CD4-positive, alpha-beta T cell treated with Interferon gamma for 1 hour (primary cell): ENCODE measurements around the gene HARS2.
"Not testable (repeated sequence)": the region's sequence is repeated elsewhere in the genome, so short reads cannot be mapped to it uniquely, and the experiment has no call there.

Source experiments
- DNase-seq: peaks from one replicate; pipeline ENCODE4 v3.0.0-alpha.2; 2020

The HARS2 gene

DNA sequence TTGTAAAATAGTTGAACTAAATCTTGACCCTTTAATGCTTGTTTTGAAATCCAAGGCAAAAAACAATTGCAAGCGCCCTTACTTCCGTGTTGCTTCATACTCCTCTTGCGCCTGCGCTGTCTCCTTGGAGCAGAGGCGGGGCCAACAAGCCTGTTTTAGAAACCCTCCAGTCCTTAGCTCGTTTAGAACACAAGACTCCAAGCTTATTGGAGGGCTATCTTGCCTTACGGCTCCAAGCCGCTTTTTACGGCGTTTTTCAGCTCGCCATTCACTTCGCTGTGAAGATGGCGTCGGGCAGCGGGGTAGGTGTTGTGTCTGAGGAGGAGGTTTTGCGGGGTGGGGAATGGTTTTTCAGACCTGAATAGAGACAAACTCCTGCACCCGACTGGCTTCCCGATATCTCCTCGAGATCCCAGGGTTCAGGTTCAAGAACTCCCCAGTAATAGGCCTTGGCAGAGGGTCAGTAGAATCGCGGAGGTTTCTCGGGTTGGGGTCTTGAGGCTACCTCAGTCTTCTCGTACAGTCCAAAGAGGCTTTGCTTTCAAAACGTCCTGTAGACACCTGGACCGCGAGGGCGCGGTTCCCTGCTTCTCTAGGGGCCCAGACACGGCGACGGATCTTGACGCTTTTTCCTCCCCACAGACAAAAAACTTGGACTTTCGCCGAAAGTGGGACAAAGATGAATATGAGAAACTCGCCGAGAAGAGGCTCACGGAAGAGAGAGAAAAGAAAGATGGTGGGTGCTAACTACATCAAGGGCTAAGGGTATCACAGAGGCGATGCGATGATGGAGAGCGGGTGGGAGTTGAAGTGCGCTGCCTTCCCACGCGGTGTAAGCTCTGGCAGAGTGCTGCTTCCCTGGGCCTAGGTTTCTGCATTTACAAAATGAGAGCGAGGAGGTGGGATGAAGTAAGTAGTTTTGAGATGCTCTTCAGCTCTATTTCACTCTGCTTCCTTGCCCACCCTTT, 9.2 kb downstream of the HARS2 start, which contains the start of gene ZMAT2:
Gene ZMAT2 (plus strand): TSS at position 271 of the 968 bp plus-strand sequence. CDS start 14 bp downstream, at position 285.
- DNase-seq: peak; percentile 96

DNA sequence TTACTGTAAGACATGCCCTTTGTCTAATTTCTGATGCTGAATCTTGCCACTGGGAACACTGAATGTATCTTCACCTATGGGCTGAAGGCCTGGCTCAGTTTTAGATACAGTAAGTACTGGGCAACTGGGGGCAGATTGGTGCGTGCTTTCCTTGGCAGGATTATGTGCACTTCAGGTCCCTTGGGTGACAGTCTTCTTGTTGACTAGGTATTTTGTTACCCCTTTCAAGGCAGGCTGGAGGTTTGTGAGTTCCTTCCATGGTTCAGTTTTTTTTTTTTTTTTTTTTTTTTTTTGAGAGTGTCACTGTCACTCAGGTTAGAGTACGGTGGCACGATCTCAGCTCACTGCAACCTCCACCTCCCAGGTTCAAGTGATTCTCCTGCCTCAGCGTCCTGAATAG, 16.6 kb downstream of the HARS2 start:
- DNase-seq: no peak

DNA sequence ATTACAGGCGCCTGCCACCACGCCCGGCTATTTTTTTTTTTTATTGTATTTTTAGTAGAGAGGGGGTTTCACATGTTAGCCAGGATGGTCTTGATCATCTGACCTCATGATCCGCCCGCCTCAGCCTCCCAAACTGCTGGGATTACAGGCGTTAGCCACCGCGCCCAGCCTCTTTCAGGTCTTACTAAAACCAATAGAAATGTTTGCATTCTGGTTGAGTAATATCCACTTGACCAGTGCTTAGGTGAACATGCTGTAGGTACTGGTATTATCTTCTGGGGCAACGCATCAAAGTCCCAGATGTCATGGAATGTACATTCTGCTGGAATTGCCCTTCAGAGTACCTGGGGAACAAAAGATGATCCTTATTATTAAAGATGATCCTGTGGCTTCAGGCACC, 17.5 kb downstream of the HARS2 start:
- not testable (repeated sequence) for DNase-seq

DNA sequence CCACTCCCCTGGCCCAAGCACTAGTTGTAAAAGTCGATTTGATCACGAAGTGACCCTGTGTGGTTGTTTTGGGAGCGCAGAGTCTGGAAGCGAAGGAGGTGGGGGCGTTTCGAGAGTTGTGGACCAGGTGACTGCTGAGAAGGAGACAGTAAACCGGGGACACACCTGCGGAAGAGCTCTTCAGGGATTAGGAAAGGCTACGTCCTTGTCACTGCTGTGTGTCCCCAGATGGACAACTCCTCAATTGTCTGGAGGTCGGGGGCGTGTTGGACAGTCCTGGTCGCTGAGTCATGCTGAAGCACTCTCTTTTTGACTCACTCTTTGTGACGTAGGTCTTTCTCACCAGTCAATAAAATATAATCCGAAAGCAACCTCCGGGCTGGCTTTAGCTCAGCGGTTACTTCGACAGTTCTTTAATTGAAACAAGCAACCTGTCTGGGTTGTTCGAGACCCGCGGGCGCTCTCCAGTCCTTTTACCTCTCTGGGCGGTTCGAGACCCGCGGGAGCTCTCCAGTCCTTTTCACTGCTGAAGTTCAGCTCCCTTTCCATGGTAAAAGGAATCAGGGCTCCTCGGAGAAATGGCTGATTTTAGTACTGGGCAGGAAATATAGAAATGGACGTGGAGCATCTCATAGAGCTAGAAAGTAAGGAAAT, 19.8 kb downstream of the HARS2 start:
- peak; percentile 85 for DNase-seq

DNA sequence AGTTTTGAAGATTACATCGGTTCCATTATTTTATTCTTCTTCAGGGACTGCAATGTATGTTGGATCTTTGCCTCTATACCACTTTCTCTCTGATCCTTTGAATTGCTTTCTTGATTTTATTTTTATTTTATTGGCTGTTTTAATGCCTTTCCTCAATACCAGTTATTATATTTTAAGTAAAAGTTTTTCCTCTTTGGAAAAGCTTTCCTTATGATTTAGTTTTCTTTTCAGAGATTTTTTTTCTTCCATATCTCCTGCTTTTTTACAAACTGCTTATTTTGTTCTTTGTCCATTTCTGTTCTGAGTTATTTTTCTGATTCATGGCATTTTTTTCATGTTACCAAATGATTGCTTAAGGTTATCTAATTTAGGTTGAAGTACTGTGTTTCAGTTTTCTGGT, 20.5 kb downstream of the HARS2 start:
- no peak for DNase-seq

DNA sequence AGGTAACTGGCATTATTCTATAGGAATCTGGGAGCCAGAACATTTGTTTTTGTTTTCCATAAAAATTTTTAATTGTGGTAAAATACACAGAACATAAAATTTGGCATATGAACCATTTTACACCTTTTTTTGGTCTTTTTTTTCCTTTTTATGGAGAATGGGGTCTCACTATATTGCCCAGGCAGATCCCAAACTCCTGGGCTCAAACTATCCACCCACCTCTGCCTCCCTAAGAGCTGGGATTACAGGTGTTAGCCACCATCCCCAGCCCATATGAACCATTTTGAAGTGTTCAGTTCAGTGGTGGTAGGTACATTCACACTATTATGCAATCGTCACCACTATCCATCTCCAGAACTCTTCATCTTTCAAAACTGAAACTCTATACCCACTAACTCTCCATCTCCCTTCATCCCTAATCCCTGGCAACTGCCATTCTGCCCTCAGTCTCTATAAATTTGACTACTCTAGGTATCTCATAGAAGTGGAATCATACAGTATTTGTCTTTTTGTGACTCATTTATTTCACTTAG, 22.4 kb downstream of the HARS2 start:
- DNase-seq: no peak

DNA sequence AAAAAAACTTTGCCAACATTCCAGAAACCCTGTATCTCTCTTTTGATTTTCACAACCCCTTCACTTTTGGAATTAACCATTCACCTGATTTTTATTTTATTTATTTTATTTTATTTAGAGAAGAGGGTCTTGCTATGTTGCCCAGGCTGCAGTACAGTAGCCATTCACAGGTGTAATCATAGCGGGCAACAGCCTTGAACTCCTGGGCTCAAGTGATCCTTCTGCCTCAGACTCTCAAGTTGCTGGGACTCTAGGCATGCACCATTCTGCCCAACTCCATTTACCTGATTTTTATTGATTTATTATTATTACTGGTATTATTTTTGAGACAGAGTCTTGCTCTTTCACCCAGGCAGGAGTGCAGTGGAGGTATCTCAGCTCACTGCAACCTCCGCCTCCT, 25.0 kb downstream of the HARS2 start:
- DNase-seq: not testable (repeated sequence)

DNA sequence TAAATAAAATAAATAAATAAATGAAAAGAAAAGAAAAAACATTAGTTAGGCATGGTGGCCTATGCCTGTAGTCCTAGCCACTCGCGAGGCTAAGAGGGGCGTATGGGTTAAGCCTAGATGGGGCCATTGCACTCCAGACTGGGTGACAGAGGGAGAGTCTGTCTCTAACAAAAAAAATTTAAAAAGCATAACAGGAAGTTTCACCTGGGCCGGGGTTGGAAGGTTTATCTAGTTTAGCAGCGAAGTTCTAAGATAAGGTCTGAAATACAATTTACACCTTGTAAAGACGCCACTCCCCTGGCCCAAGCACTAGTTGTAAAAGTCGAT, 27.0 kb downstream of the HARS2 start:
- no peak for DNase-seq

DNA sequence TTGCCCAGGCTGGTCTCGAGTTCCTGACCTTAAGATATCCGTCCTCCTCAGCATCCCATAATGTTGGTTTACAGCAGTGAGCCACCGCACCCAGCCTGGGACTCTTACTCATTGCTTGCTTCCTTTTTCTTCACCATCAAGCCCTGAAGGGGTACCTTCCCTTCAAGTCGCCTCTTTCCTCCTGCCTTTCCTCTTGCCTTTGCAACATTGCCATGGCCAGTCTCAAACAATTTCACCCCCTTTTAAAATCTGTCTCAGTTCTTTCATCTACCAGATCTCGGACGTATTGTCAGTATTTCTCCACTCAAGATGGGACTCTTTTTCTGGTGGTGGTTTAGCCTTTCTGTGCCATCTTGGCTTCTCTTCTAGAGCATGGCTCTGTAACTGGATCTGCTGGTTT, 29.5 kb downstream of the HARS2 start:
- DNase-seq: not testable (repeated sequence)

DNA sequence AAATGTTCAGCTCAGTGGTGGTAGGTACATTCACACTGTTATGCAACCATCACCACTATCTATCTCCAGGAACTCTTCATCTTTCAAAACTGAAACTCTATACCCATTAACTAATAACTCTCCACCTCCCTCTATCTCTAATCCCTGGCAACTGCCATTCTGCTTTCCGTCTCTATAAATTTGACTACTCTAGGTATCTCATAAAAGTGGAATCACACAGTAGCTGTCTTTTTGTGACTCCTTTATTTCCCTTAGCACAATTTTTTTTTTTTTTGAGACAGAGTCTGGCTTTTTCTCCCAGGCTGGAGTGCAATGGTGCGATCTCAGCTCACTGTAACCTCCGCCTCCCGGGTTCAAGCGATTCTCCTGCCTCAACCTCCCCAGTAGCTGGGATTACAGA, 30.1 kb downstream of the HARS2 start:
- not testable (repeated sequence) for DNase-seq

DNA sequence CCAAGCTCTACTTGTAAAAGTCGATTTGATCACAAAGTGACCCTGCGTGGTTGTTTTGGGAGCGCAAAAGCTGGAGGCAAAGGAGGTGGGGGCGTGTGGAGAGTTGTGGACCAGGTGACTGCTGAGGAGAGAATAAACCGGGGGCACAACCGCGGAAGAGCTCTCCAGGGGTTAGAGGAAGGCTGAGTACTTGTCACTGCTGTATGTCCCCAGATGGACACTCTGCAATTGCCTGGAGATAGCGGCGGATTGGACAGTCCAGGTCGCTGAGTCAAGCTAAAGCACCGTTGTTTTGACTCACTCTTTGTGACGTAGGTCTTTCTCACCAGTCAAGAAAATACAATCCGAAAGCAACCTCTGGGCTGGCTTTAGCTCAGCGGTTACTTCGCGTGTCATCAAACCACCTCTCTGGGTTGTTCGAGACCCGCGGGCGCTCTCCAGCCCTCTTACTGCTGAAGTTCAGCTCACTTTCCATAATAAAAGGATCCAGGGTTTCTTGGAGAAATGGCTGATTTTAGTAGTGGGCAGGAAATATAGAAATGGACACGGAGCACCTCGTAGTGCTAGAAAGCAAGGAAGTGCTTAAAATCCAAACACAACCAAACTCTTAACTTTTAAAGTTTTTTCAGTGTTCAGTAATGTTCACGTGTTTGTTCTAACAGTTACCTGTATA, 34.7 kb downstream of the HARS2 start:
- DNase-seq: peak; percentile 59

DNA sequence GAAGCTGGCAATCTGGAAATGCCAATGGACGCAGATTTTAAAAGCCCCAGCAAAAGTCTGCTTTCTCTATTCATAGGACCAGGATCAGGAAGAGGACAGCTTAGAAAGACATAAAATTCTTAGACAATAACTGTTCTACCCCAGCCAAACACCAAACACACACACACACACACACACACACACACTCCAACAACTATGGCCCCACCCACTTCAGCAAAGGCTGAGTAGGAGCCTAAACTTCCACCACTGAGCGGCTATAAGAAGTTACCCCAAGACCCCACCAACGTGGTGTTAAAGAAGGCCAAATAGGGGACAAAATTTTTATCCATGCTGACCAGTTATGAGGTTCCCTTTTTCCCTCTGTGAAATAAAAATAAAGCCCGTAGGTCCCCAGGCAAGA, 41.8 kb downstream of the HARS2 start:
- DNase-seq: no peak

DNA sequence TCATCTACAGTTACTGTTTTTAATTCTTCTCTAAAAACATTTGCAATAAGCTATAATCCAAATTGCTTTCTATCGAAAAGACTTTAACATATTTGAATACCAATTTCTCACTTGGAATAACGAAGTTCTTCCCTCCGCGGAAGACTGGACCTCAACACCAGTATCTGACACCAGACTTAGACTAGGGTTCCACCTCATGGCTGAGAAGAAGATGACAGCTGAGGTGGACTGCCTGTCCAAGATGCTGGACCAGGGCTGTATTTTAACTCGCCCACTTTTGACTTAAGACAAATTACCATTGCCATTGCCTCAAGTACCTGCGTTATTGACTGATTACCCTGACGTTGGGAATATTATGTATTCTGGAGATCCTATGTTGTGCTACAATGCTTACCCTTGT, 43.1 kb downstream of the HARS2 start:
- DNase-seq: no peak

DNA sequence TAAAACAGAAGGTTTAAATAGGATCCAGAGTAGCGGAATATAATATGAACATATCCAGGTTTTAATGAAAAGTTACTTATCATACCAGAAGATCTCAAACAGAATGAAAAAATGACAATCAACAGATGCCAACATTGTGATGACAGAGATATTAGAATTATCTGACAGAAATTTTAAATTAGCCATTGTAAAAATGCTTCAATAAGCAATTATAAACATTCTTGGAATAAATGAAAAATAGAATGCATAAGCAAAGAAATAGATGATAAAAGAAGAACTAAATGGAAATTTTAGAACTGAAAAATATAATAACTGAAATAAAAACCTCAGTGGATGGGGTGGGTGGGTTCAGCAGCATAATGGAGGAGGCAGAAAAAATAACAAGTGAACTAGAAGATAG, 46.2 kb downstream of the HARS2 start:
- no peak for DNase-seq

DNA sequence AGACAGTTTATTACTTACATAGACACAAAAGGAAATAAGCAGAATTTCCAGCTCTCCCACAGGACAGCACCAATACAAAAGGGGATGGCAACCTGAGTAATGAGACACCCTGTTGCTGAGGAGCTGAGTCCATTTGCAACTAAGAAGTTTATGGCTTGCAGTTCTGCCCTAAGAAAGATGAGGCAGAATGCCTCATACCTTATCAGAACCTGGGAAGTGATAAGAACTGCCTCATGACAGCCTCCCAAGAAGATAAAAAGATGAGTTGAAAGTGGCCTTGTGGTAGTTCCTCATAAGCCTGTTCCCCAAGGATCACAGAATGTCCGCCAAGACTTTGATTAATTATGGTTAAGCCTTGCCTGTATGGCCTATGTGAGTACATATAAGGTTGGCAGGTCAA, 50.7 kb downstream of the HARS2 start:
- no peak for DNase-seq
